NCI-H1092 treated with DMSO at 0.1 percent for 48 hours (cell line): ENCODE measurements around the gene GDPD5.

Experiments
- DNase-seq: peaks from one replicate; lab custom pipeline; 2025; lab: John Stamatoyannopoulos, UW

GDPD5 gene

DNA sequence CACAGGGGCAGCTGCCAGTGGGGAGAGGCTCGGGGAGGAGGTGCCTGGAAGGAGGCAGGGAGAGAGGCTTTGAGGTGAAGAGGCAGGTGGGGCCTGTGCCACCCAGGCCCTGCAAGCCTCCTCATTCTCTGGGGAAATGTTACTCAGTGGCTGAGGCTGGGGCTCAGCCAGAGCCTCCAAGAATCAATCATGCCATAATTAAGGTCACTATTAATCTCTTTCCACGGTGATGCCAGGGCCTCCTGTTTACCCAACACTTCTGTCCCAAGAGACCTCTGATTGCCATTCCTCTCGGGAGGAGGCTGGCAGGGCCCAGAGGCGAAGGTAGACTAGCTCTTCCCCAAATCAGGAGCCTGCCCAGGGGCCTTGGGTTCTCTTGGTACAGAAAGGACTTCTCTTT is 38.4 kb downstream of the GDPD5 start:
- no peak for DNase-seq

DNA sequence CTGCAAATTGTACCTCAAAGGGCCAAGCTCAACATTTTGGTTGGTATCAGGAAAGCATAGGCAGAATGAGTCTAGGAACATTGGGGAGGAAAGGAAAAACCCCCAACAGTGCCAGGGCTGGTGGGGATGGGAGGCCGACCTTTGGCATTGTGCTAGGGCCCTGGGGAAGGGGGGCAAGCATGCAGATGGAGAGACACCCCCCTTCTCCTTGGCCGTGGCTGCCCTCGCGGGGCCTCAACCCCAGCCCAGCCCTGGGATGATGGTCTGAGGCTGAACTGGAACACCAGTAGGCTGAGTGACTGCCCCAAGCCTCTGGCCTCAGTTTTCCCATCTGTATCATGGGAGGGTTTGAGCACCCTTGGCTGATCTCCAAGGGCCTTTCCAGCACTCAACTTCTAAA is 40.0 kb downstream of the GDPD5 start:
- DNase-seq, result no peak

DNA sequence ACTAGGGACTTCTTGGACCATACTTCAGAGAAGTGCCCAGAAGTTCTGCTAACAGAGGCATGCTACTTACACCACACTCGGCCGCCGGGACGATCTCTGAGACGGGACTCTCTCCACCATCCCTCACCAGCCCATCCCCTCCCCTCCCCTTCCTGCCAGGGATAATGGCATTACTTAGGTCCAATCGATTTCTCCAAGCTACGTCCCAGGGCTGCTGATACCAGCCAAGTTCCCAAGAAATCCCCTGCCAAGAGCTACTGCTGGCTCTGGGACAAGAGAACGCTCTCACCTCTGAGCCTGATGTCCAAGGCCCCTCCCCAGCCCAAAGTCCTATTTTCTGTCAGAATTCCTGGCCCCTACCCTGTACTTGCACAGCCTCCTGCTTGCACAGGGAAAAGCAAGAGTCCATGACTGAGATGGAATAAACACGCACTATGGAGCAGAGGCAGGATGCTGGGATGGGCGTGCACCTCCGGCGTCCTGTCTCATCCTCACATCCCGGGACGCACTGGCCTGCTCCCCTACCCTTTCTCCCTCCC is 42.7 kb downstream of the GDPD5 start:
- DNase-seq, result no peak

DNA sequence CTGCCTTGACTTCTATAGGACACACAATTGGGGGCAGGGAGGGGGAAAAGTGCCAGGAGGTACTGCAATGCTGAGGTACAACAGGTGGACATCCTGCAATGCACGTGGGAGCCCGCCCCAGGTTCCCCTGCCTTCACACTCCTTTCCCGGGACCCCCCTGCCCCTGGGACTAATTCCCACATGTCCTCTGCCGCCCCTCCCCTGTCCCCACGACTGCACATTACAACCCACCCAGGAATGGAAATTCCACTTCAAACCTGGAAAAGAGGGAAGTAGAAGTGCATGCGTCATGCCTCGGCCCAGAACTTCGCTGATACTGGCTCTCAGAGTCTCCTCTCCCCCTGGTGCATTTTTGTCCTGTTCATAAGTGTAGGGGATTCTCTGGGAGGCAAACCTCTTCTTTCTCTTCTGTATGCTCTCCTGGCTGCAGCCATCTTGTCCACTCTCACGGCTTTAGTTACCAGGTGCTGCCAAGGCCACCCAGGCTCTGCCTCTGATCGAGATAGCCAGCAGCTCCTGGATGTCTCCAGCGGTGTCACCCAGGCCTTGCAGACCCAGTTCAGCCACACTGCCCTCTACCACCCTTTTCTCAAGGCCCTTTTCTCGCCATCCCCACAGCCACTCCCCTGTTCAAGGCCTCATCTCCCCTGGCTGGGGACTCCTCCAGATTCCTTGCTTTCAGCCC is 43.7 kb downstream of the GDPD5 start:
- DNase-seq, result no peak

DNA sequence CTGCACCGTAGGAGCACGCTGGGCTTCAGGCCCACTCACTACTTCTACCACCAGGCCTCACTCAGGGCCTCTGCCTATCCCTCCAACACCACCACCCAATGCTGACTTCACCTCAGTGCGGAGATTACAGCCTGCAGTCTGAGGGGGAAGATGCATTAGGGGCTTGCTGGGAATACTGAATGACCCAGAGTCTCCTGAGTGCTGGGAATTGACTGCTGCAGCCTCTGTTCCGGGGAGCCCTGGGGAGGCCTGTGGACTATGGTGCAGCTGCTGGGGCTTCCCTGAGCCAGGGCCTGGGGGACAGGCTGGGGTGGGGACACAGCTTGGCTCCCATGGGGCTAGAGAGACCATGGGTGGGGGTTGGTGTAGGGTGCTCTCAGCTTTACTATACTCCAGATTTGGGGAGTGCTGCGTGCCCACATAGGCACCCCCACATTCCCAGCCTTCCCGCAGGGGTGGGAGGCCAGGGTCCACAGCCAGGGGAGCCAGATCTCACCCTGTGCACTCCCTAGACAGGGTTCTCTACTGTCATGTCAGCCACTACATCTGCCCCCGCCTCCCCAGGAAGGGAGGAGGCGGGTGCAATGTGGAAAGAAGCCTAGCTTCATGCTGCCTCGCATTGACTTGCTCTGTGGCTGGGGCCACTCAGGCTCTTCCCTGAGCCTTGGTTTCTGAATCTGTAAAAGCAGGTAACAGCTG is 44.4 kb downstream of the GDPD5 start:
- DNase-seq, result no peak

DNA sequence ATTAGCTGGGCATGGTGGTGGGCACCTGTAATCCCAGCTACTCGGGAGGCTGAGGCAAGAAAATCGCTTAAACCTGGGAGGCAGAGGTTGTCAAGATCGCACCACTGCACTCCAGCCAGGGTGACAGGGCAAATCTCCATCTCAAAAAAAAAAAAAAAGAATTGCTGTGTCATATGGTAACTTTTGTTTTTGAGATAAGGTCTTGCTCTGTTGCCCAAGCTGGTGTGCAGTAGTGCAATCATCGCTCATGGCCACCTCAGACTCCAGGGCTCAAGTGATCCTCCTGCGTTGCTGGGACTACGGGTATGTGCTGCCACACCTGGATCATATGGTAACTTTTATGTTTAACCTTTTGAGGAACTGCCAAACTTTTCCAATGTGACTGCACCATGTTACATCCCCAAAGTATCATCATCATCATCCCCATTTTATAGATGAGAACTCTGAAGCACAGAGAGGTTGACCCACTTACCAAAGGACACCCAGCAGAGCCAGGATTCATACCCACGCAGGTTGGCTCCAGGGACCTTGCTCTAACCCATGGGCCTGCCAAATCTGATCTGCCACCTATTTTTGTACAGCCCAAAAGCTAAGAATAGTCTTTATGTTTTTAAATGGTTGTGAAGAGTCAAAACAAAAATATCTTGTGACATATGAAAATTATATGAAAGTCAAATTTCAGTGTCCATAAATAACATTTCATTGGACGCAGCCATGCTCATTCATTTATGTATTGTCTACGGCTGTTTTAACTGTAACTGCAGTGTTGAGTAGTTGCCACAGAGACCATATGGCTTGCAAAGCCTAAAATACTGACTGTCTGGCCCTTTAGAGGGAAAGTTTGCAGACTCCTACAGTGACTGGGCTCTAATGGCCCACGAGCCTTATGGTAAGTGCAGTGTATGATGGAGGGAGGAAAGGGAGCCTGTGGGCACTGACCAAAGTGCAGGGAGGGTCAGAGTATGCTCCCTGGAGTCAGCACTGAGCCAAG is 45.3 kb downstream of the GDPD5 start:
- DNase-seq, result no peak

DNA sequence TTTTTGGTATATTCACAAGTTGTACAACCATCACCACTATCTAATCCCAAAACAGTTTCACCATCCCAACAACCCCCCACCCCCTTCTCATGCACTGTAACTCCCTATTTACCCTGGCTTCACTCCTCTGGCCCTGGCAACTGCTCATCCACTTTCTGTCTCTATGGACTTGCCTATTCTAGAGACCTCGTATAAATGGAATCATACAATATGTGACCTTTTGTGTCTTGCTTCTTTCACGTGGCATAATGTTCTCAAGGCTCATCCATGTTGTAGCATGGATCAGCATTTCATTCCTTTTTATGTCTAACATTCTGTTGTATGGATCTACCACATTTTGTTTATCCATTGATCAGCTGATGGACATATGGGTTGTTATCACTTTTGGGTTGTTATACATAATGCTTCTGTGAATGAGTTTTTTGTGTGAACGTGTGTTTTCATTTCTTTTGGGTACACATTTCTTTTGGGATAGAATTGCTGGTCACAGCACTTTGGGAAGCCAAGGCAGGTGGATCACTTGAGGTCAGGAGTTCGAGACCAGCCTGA is 46.1 kb downstream of the GDPD5 start:
- peak; percentile 76 for DNase-seq

DNA sequence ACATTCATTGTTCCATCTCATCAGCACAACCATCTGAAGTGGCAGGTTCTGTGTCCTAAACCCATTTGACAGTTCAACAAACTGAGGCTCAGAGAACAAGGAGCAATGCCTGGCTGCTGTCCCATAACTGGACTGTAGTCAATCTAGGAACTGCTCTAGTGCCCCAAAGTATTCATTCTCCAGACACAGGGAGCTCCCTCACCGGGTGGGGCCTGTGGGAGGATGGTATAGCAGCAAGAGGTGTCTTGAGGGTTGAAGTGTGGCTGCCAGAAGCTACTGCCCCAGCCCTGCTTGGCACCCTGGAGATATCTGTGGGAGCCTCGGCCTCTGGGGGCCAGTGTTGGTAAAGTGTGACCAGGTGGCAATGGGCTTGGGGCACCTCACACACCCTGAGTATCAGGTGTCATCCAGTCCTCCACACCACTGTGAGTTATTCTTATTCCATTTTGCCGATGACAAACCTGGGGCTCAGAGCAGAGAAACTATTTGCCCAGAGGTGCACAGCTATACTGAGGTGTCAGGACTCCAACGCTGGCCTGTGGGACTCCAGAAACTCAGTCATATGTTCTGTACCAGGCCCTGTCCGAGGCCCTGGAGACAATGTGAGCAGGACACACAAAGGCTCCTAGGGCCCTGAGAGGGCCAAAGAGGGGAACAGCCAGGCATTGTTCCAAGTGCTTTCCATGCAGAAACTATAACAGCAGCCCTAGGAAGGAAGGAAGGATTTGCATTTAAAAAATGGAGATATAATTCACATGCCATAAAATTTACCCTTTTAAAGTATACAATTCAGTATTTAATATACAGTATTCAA is 46.8 kb downstream of the GDPD5 start:
- peak; percentile 76 for DNase-seq

DNA sequence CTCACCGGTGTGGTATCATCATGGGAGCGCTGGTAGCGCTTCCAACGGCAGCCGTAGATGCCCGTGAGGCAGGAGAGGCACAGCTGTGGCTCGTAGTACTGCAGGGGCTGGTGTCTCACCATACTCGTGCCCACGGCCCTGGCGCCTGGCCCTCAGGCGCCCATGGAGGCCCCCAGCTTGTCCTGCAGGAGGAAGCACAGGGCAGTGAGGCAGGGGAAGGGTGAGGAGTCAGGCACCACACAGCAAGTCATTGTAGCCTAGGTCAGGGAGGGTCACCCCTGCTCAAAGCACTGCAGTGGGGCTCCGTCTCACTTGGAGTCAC is 48.2 kb downstream of the GDPD5 start:
- no peak for DNase-seq

DNA sequence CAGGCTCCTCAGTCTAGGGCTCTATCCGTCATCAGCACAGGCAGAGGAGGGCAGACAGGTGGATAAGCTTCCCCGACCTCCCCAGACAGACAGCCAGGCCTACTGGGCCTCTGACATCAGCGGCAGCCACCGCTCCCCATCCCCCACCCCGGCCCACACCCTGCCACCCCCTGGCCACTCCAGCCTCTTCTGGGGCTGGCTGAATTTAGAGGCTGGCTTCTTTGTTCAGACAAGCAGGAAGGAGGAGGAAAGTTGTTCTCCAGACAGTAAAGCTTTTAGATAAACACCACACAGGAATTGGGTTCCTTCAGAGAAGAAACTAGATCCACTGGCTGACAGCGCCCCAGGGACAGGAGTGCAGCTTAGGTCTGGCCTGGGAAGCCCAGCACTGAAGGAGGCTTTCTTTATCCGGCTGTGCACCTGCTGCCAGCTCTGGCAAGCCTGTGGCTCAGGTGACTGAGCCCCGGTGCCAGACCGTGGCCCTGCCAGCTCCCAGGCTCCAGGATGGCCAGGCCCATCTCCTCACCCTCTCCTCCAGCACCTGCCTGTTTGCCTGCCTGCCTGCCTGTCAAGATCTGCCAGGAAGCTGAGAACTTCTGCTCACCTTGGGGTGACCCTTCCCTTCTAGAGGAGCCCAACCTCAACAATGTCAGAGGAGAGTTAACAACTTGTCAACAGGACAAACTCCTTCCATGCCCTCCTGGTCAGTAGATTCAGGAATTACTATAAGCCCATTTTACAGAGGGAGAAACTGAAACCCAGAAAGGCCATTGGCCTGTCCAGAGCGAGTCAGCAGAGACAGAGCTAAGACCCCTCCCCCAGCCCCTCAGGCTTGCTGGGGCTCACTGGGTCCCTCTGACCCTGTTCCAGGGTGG is 48.8 kb downstream of the GDPD5 start:
- peak; percentile 71 for DNase-seq

DNA sequence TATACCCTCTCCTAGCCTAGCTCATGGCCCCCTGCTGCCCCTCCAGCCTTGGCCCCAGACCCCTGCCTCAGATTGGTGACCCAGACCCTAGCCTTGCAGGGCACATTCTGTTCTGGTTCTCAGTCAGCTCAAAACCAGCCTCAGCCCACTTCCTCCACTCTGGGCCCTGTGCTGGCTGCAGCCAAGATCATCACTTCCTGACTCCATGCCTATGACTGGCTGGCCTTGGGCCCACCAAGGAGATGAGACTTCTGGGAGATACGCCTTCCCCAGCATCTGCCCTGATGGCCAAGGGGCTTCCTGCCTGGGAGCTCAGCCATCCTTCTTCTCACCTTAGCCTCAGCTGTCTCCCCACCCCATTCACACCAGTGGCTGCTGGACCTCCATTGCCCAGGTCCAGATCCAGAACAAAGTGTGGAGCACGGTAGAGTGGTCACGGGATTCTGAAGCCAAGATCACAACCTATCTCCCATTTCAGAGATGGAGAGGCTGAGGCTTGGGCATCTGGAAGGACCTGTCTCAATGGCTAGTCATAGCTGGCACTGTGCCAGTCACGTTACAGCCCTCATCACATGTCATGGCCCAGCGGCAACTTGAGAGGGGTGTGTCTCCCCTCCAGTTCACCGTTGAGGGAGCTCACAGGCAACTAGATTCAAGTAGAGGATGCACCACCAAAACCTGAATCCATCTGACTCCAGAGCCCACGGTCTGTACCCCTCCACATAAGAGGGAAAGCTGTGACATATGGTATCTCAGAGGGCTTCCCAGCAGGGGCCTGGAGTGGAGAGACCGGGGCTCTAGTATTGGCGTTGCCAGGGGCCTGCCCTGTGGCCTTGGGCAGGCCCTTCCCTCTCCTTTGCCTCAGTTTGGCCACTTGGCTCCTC is 49.7 kb downstream of the GDPD5 start:
- peak; percentile 40 for DNase-seq

DNA sequence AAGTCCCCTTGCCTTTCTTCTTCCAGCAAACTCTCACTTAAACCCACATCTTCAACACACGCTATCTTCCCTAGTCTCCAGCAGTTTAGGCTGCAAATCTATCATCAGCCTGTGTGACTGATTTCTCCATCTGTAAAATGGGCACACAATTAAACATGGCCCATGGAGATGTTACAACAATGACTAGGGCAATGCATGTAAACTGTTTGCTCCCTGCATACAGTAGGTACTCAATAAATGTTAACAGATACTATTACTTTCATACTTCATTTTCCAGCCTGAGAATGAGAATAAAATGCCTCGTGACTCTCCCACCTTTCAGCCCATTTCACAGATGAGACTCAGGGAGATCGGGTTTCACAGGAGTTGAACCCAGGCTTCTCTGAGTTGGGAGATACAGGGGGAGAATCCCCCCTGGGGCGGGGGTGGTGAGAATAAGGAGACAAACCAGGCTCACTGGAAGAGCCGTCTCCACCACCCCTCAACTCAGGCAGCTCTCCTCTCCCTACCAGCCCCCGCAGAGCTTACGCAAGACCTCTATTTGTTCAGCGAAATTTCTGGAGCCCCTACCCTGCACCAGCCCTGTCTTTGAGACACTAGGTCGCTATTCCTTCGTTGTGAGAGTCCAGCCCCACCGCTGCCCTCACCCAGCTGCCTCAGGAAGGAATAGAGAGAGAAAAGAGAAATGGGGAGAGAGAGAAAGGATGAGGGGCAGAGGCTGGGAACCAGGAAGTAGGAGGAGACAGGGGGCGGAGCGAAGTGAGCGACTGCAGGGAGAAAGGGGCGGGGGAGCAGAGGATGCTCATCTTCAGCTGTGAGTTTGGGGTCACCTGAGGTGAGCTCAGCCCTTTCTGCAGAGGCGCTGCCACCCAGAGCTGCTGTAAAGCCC is 50.6 kb downstream of the GDPD5 start:
- no peak for DNase-seq

DNA sequence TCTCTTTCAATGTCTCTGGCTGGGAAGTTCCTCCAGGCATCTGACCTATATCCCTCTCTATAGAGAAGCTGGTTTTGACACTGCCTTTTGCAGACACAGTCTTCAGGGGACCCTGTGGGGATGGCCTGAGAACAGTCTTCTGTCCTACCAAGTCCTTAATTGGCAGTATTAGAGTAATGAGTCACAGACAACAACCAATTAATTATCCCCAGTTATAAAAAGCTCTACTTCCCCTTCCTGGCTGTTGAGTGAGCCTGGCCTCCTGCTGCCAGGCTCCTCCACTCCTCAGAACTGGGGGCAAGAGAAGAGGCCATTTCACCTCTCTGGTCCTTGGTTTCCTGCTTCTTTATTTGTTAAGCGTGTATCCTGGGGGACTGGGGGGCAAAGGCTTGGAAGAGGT is 51.5 kb downstream of the GDPD5 start:
- DNase-seq, result no peak

DNA sequence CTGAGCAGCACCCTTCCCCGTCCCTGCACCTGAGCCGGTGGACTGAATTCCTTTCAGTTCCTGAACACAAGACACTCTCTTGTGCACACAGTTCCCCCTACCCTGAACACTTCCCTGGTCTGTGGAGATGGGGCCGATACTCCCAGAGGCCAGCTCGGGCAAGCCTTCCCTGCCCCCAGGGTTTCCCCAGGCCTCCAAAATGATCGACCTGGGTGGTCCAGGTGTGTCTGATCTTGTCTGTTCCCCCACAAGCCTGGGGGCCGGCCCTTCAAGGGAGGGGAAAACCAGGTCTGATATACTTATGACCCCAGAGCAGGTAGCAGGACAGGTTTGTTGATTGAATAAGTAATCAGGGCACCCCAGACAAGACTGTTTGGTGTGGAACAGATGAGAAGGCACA is 52.1 kb downstream of the GDPD5 start:
- no peak for DNase-seq

DNA sequence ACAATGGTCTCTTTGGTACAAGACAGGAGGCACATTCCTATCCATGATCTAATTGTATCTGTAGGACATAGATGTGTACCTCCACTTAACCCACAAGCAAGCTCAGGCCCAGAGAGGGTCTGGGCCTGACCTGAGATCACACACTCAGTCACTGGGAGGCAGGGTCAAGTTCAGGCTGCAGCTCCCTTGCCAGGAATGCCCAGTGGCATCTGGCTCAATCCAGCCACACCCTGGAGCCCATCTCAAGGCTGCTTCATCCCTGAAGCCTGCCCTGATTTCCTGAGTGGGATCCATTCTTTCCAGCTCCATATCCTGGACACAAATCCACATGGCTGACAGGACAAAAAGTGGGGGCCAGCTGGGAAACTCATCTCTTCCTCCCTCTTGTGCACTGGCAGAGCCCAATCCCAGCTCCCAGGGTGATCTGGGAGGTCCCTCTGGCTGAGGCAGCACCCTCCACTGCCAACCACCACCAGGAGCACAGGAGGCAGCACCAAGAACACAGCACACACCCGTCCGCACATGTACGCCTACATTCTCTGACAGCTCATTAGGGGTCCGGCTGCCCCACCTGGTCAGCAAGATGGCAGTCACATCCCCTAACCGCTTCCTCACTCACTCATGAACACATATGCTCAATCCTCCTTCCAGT is 53.5 kb downstream of the GDPD5 start:
- DNase-seq, result no peak

DNA sequence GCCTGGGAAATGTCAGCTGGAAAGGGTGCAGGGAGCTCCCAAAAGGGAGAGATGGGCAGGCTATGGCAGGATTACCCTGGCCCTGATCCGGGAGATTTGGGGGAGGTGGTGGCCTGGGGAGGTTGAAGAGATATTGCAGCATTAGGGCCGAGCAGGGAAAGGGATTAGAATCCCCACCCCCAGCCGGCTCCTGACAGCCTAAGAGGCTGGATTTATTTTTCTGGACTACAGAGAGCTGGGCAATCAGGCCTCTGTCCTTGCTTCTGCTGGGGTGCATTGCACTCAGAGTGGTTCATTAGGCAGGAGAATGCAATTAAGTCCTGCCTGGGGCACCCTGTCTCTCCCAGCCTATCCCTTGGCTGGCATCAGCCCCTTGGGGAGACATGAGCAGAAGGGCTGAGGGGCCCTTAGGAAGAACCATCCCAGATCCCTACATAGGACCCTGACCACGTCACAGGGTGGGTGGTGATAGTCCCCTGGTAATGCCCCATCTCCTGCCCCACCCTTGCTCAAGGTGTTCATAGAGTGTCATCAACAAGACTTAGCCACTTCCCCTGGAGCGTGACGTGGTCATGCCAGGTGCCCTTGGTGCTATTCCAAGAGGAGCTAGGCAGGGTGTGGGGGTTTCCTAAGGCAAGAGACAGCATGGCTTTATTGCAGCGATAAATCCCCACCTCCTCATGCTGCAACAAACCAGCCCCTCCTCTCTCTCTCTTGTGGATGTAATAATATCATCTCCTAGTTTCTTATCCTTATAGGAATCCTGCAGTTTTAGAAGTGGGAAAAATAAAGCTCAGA is 54.4 kb downstream of the GDPD5 start:
- no peak for DNase-seq

DNA sequence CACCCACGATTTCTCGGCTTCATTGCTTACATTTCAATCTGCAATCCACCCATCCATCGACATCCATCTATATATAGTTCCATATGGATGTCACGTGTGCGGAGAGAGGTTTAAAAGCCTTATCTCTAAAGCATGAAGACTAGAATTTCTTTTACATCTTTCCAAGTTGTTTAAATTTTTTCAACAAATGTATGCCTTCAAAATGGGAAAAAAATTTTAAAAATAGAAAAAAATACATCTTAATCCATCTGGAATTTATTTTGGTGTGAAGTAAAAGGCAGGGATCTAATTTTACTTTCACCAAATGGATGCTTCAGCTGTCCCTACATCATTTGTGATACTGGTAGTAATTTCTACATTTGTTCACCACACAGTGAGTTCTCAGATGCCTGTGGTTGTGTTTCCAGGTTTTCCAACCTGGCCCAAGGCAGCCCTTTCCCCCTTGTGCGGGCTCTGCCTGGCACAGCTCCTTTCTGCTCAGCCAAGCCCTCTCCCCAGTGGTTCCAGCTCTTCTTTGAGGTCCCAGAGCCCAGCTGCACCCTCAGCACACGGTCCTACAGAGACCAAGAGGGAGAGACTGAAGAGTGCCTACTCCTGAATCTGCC is 55.2 kb downstream of the GDPD5 start:
- no peak for DNase-seq
